SK-N-SH (cell line): Measurements from ENCODE around the gene KBTBD4.

Source experiments
- CTCF ChIP-seq: fragments of 200-600 bp; sonication (generic); IDR thresholded peaks from 2 replicates; pipeline ENCODE4 v1.6.1; 2017; ENCODE audit warnings: antibody characterized with exemption, mild to moderate bottlenecking, moderate library complexity
- EP300 ChIP-seq, 2 experiments: IDR thresholded peaks; 2 replicates each; pipeline versions ENCODE4 v1.4.0 to v1.6.1; 2012; ENCODE audit warnings: borderline replicate concordance in 1 of 2, low read depth in 1 of 2, low read length in 1 of 2
- EZH2phosphoT487 ChIP-seq: fragments of 200-600 bp; sonication (generic); IDR thresholded peaks from 2 replicates; pipeline ENCODE4 v1.6.1; 2017; ENCODE audit warnings: low read depth, mixed run types, mild to moderate bottlenecking, antibody characterized with exemption, moderate library complexity, borderline replicate concordance
- MAX ChIP-seq: IDR thresholded peaks from 2 replicates; pipeline ENCODE4 v1.4.0; 2012; ENCODE audit warnings: low read depth
- TAF1 ChIP-seq: IDR thresholded peaks from 2 replicates; pipeline ENCODE4 v1.6.1; 2012; ENCODE audit warnings: low read depth, mild to moderate bottlenecking, low read length, moderate library complexity, borderline replicate concordance
- TCF12 ChIP-seq: IDR thresholded peaks from 2 replicates; pipeline ENCODE4 v1.4.0; 2012
- USF2 ChIP-seq: fragments of 150-350 bp; IDR thresholded peaks from 2 replicates; pipeline ENCODE4 v1.6.1; 2017; ENCODE audit warnings: antibody characterized with exemption, low read length, low read depth, borderline replicate concordance
- YY1 ChIP-seq: IDR thresholded peaks from 2 replicates; pipeline ENCODE4 v1.4.0; 2012; ENCODE audit warnings: low read depth, mild to moderate bottlenecking
- ZBTB33 ChIP-seq: IDR thresholded peaks from 2 replicates; pipeline ENCODE4 v1.4.0; 2012; ENCODE audit warnings: low read depth, borderline replicate concordance

- TF ChIP-seq EZH2phosphoT487: no peak
- no peak for TF ChIP-seq EP300 (IDR thresholded peaks at IDR 0.05; ENCODE audit: borderline replicate concordance in 1 of 2, low read depth in 1 of 2, low read length in 1 of 2)
- TF ChIP-seq CTCF: no peak
- no peak for TF ChIP-seq USF2
- no peak for TF ChIP-seq TAF1
- no peak for TF ChIP-seq YY1
- no peak for TF ChIP-seq MAX
- no peak for TF ChIP-seq ZBTB33
- TF ChIP-seq TCF12: no peak
These were observed 36.5 kb upstream of the KBTBD4 start for GRCh38 chr11:47615249-47615648.
